H9 (cell line): ENCODE measurements around the gene PTGES3L. TPM values are rescaled to one million over a fixed set of nuclear protein-coding genes. Genes with fewer than 3 reads are reported as not detected.
A peak's percentile ranks its signal among the peaks of the same experiment; 100 is the strongest.
"Not testable (repeated sequence)": the region's sequence is repeated elsewhere in the genome, so short reads cannot be mapped to it uniquely, and the experiment has no call there.

Source experiments
- DNase-seq: peaks from one replicate; pipeline ENCODE4 v3.0.0-alpha.2; 2017
- H2AFZ ChIP-seq: one replicate; pipeline ENCODE4 v1.6.1; 2013; ENCODE audit warnings: mild to moderate bottlenecking, low read length, control low read depth, moderate library complexity
- H2AK5ac ChIP-seq: 2 replicates; pipeline ENCODE4 v1.6.1; 2013; ENCODE audit warnings: low read length, control low read depth, mixed read lengths; ENCODE audit not compliant: insufficient read length
- H2BK120ac ChIP-seq: one replicate; pipeline ENCODE4 v1.6.1; 2013; ENCODE audit warnings: low read depth, mild to moderate bottlenecking, low read length, control low read depth, inconsistent platforms; ENCODE audit not compliant: poor library complexity, severe bottlenecking
- H2BK12ac ChIP-seq: 2 replicates; pipeline ENCODE4 v1.6.1; 2013; ENCODE audit warnings: low read length, control low read depth, mixed read lengths, low read depth; ENCODE audit not compliant: insufficient read length
- H2BK15ac ChIP-seq: 2 replicates; pipeline ENCODE4 v1.6.1; 2013; ENCODE audit warnings: low read depth, low read length, control low read depth
- H2BK20ac ChIP-seq: one replicate; pipeline ENCODE4 v1.6.1; 2013; ENCODE audit warnings: low read depth, mild to moderate bottlenecking, low read length, control low read depth, inconsistent platforms; ENCODE audit not compliant: poor library complexity, severe bottlenecking
- H2BK5ac ChIP-seq: 2 replicates; pipeline ENCODE4 v1.6.1; 2013; ENCODE audit warnings: low read length, control low read depth, mixed read lengths; ENCODE audit not compliant: insufficient read length
- H3K14ac ChIP-seq: 2 replicates; pipeline ENCODE4 v1.6.1; 2013; ENCODE audit warnings: low read length, control low read depth; ENCODE audit not compliant: insufficient read depth
- H3K18ac ChIP-seq: 2 replicates; pipeline ENCODE4 v1.6.1; 2013; ENCODE audit warnings: low read depth, mild to moderate bottlenecking, mixed read lengths, low read length, control low read depth; ENCODE audit not compliant: insufficient read length
- H3K23ac ChIP-seq: 2 replicates; pipeline ENCODE4 v1.6.1; 2013; ENCODE audit warnings: low read length, control low read depth, mixed read lengths, low read depth; ENCODE audit not compliant: insufficient read length
- H3K23me2 ChIP-seq: 2 replicates; pipeline ENCODE4 v1.6.1; 2013; ENCODE audit warnings: low read depth, mild to moderate bottlenecking, mixed read lengths, low read length, control low read depth; ENCODE audit not compliant: insufficient read length, poor library complexity, severe bottlenecking
- H3K27ac ChIP-seq: 2 replicates; pipeline ENCODE4 v1.5.1; 2013; ENCODE audit warnings: low read length, control low read depth, mixed read lengths, low read depth; ENCODE audit not compliant: insufficient read length
- H3K27me3 ChIP-seq: 2 replicates; pipeline ENCODE4 v1.6.1; 2013; ENCODE audit warnings: low read length, control low read depth, inconsistent platforms; ENCODE audit not compliant: insufficient read depth
- H3K4ac ChIP-seq: 2 replicates; pipeline ENCODE4 v1.6.1; 2013; ENCODE audit warnings: low read depth, mild to moderate bottlenecking, control low read depth, inconsistent platforms, low read length, moderate library complexity
- H3K4me1 ChIP-seq: 2 replicates; pipeline ENCODE4 v1.6.1; 2013; ENCODE audit warnings: low read length, control low read depth, inconsistent platforms; ENCODE audit not compliant: insufficient read depth
- H3K4me2 ChIP-seq: 2 replicates; pipeline ENCODE4 v1.6.1; 2013; ENCODE audit warnings: low read length, control low read depth, mixed read lengths; ENCODE audit not compliant: insufficient read length, insufficient read depth
- H3K56ac ChIP-seq: 2 replicates; pipeline ENCODE4 v1.6.1; 2013; ENCODE audit warnings: low read depth, mild to moderate bottlenecking, mixed read lengths, low read length, control low read depth; ENCODE audit not compliant: insufficient read length
- H3K79me1 ChIP-seq: 2 replicates; pipeline ENCODE4 v1.6.1; 2013; ENCODE audit warnings: low read depth, mild to moderate bottlenecking, moderate library complexity, low read length, control low read depth, inconsistent platforms; ENCODE audit not compliant: insufficient read depth, poor library complexity, severe bottlenecking
- H3K79me2 ChIP-seq: 2 replicates; pipeline ENCODE4 v1.6.1; 2013; ENCODE audit warnings: low read length, control low read depth, inconsistent platforms; ENCODE audit not compliant: insufficient read depth
- H3K9ac ChIP-seq: 2 replicates; pipeline ENCODE4 v1.6.1; 2013; ENCODE audit warnings: low read length, control low read depth, mixed read lengths; ENCODE audit not compliant: insufficient read length; ENCODE audit errors: extremely low read depth
- H3K9me3 ChIP-seq: one replicate; pipeline ENCODE4 v1.6.1; 2013; ENCODE audit warnings: low read depth, low read length, inconsistent platforms; ENCODE audit not compliant: control insufficient read depth
- H3T11ph ChIP-seq: one replicate; pipeline ENCODE4 v1.6.1; 2013; ENCODE audit warnings: mild to moderate bottlenecking, low read length, control low read depth, inconsistent platforms
- H4K20me1 ChIP-seq: one replicate; pipeline ENCODE4 v1.6.1; 2013; ENCODE audit not compliant: control insufficient read depth, insufficient read length, insufficient read depth
- H4K5ac ChIP-seq: 2 replicates; pipeline ENCODE4 v1.6.1; 2013; ENCODE audit warnings: low read depth, mild to moderate bottlenecking, mixed read lengths, low read length, control low read depth; ENCODE audit not compliant: insufficient read length
- H4K8ac ChIP-seq: replicated peaks from 2 replicates; pipeline ENCODE4 v1.6.1; 2013; ENCODE audit warnings: low read length, control low read depth, mixed read lengths, low read depth; ENCODE audit not compliant: insufficient read length
- H4K91ac ChIP-seq: 2 replicates; pipeline ENCODE4 v1.6.1; 2013; ENCODE audit warnings: low read depth, mild to moderate bottlenecking, moderate library complexity, mixed read lengths, low read length, control low read depth; ENCODE audit not compliant: insufficient read length
- H3K27ac Mint-ChIP-seq, 3 experiments: 2 replicates in 2 of 3; 3 replicates in 1 of 3; pipeline ENCODE4 v1.8.0; 2020 to 2021; ENCODE audit warnings: mixed read lengths in 3 of 3, mild to moderate bottlenecking in 1 of 3, moderate library complexity in 1 of 3
- H3K27me3 Mint-ChIP-seq: 2 replicates; pipeline ENCODE4 v1.8.0; 2021; ENCODE audit warnings: low read depth, mild to moderate bottlenecking, moderate library complexity, mixed read lengths
- H3K36me3 Mint-ChIP-seq, 3 experiments: 2 replicates in 2 of 3; 3 replicates in 1 of 3; pipeline ENCODE4 v1.8.0; 2020 to 2021; ENCODE audit warnings: low read depth in 3 of 3, mixed read lengths in 3 of 3; ENCODE audit not compliant: insufficient read depth in 1 of 3
- H3K4me1 Mint-ChIP-seq, 2 experiments: 2 replicates each; pipeline ENCODE4 v1.8.0; 2020; ENCODE audit warnings: mixed read lengths in 2 of 2
- H3K4me3 Mint-ChIP-seq, 2 experiments: 2 replicates in 1 of 2; 3 replicates in 1 of 2; pipeline ENCODE4 v1.8.0; 2020 to 2021; ENCODE audit warnings: mild to moderate bottlenecking in 2 of 2, mixed read lengths in 2 of 2, moderate library complexity in 1 of 2
- H3K9me3 Mint-ChIP-seq, 2 experiments: 2 replicates in 1 of 2; 3 replicates in 1 of 2; pipeline ENCODE4 v1.8.0; 2020; ENCODE audit warnings: mild to moderate bottlenecking in 2 of 2, mixed read lengths in 2 of 2, moderate library complexity in 1 of 2
- CTCF ChIP-seq: fragments of 200-600 bp; sonication (generic); conservative IDR thresholded peaks from 3 replicates; pipeline ENCODE4 v1.8.0; 2021; ENCODE audit warnings: antibody characterized with exemption, mild to moderate bottlenecking
- WGBS: extraction: QIAGEN DNeasy Blood & Tissue Kit; methylation state at CpG from one replicate; pipeline ENCODE4 v1.1.7; 2013; ENCODE audit warnings: missing lambda C conversion rate, low lambda C conversion rate, mixed read lengths; ENCODE audit not compliant: insufficient read length; ENCODE audit errors: extremely low coverage; 5-methylcytosine and 5-hydroxymethylcytosine counted together
- total RNA-seq: library from RNA; stranded (reverse); gene quantifications from 2 replicates; pipeline ENCODE4 v1.2.1, GENCODE V29; 2021

Gene PTGES3L
- total RNA-seq, 1 experiment from 2014 or later: 4.2 TPM

GRCh38 chr17:42997390-42997983, 17.6 kb upstream of the PTGES3L start:
- Histone ChIP-seq H3K4me1 (no peaks in the 10 kb centered on the region), H3K4ac (no peak overlapping the region), H3K14ac (no peak overlapping the region), H3K23ac (no peak overlapping the region), H3K79me1 (peaks cover 6% of the 10 kb centered on the region), H4K8ac (no peak overlapping the region), H2AK5ac (no peak overlapping the region), H2BK120ac (no peak overlapping the region), H3K79me2 (peaks cover 15% of the 10 kb centered on the region; the same call in 1 of the 2 replicates), H3K9me3 (no peaks in the 10 kb centered on the region), H3K9ac (peak overlapping the region; percentile 18), H4K20me1 (no peaks in the 10 kb centered on the region), H3K27me3 (no peaks in the 10 kb centered on the region), H3K4me2 (peak overlapping the region; percentile 53), H4K5ac (no peak overlapping the region), H2BK5ac (no peak overlapping the region), H3K27ac (no peak overlapping the region), H3K23me2 (peaks cover 10% of the 10 kb centered on the region), H2BK15ac (no peak overlapping the region), H3K18ac (no peak overlapping the region), H4K91ac (no peak overlapping the region), H3T11ph (no peak overlapping the region), H3K56ac (no peak overlapping the region), H2BK20ac (no peak overlapping the region), H2AFZ (no peak overlapping the region), H2BK12ac (no peak overlapping the region)
- DNase-seq: no peak
- no peaks in the 10 kb centered on the region for H3K27me3 Mint-ChIP-seq
- no peak for TF ChIP-seq CTCF
- peaks cover 32 to 58% (median 52%) of the 10 kb centered on the region in 3 experiments for H3K36me3 Mint-ChIP-seq
- WGBS: no CpG with 5 or more reads among the region's 5 CpGs
- peaks cover 20 to 25% of the 10 kb centered on the region in 2 experiments for H3K4me1 Mint-ChIP-seq
- no peaks in the 10 kb centered on the region; a peak in 1 of 5 replicates for H3K9me3 Mint-ChIP-seq
- H3K27ac Mint-ChIP-seq: peak overlapping the region in 2 of 3 experiments; percentile 98 to 99; a peak in 4 of 7 replicates
- H3K4me3 Mint-ChIP-seq: peak overlapping the region; percentile 97 to 98

GRCh38 chr17:42993913-42994312, 14.0 kb upstream of the PTGES3L start:
- H3K56ac ChIP-seq, H3T11ph ChIP-seq, H3K23me2 ChIP-seq, H2BK20ac ChIP-seq, H2AFZ ChIP-seq, H3K79me1 ChIP-seq, H3K14ac ChIP-seq, H4K20me1 ChIP-seq, H3K27me3 ChIP-seq, H3K18ac ChIP-seq, H4K91ac ChIP-seq, DNase-seq, H3K27me3 Mint-ChIP-seq, H4K5ac ChIP-seq, H3K27ac Mint-ChIP-seq, H3K79me2 ChIP-seq, H3K4me1 ChIP-seq, H3K9me3 ChIP-seq, H3K4ac ChIP-seq, H3K27ac ChIP-seq, H3K9ac ChIP-seq, H4K8ac ChIP-seq, H3K4me2 ChIP-seq, H3K9me3 Mint-ChIP-seq, H2BK120ac ChIP-seq, H2AK5ac ChIP-seq, H3K4me3 Mint-ChIP-seq, H2BK12ac ChIP-seq, H2BK15ac ChIP-seq, H3K23ac ChIP-seq, H2BK5ac ChIP-seq: not testable (repeated sequence)
- peaks cover 9 to 11% of the 10 kb centered on the region in 2 experiments for H3K4me1 Mint-ChIP-seq
- peaks cover 26 to 54% (median 48%) of the 10 kb centered on the region in 3 experiments; a peak in 6 of 7 replicates for H3K36me3 Mint-ChIP-seq
- no CpG with 5 or more reads among the region's 10 CpGs for WGBS
